Islet precursor cell (in vitro differentiated cells): ENCODE data around the gene GMDS.
A peak's percentile ranks its signal among the peaks of the same experiment; 100 is the strongest.

Experiments used
- DNase-seq: peaks from one replicate; pipeline ENCODE4 v3.0.0-alpha.2; 2018

Gene GMDS

GRCh38 chr6:1576711-1577110 is 668.7 kb downstream of the GMDS start:
- DNase-seq: no peak

- no peak for DNase-seq
Measured at GRCh38 chr6:1576166-1576565, 669.2 kb downstream of the GMDS start.

GRCh38 chr6:1575210-1576041 is 670.0 kb downstream of the GMDS start:
- peak; percentile 96 for DNase-seq

- DNase-seq: no peak
Measured at GRCh38 chr6:1574890-1575209, 670.6 kb downstream of the GMDS start.

- DNase-seq: peak; percentile 63
Measured at GRCh38 chr6:1574083-1574761, 671.2 kb downstream of the GMDS start.
